A549 (cell line): Measurements from ENCODE around the gene GBF1. TPM values are rescaled to one million over a fixed set of nuclear protein-coding genes. Genes with fewer than 3 reads are reported as not detected.

ENCODE experiments used
- ATAC-seq, 2 experiments: fragments of 200-7000 bp in 1 of 2; fragments of >200 bp in 1 of 2; cut with Nextera tagmentation in 1 of 2; cut with Tn5 transposase in 1 of 2; 3 replicates each; pipeline versions ENCODE4 v1.8.0 to v1.9.1; 2018 to 2020; ENCODE audit warnings: mild to moderate bottlenecking in 1 of 2, moderate library complexity in 1 of 2
- CTCF ChIA-PET: fragments of 300-600 bp; sonication (Branson Sonifier 250); formaldehyde crosslinking; extraction: SDS; loops from one replicate; lab custom pipeline; 2021; ENCODE audit warnings: antibody characterized with exemption, inconsistent platforms; lab: Yijun Ruan, JAX
- POLR2A ChIA-PET: fragments of 350-600 bp; formaldehyde crosslinking; extraction: SDS; loops from one replicate; lab custom pipeline; 2021; ENCODE audit warnings: antibody characterized with exemption, inconsistent platforms; lab: Yijun Ruan, JAX
- DNase-seq, 2 experiments: peaks; one replicate each; pipeline versions ENCODE4 v3.0.0 to v3.0.0-alpha.2; 2011 to 2016; ENCODE audit warnings: low read depth in 1 of 2, low spot score in 1 of 2
- FAIRE-seq: peaks from 2 replicates; lab custom pipeline; 2011; peaks lifted over from hg19 to GRCh38; lab: Jason Lieb, UNC
- H3K27ac ChIP-seq, 2 experiments: fragments of >200 bp; sonication (Bioruptor Twin); formaldehyde crosslinking; 3 replicates each; pipeline ENCODE4 v1.5.1; 2016 to 2017
- H3K4me1 ChIP-seq: fragments of >200 bp; sonication (Bioruptor Twin); formaldehyde crosslinking; 3 replicates; pipeline ENCODE4 v1.6.1; 2016
- H3K4me2 ChIP-seq: fragments of >200 bp; sonication (Bioruptor Twin); formaldehyde crosslinking; 3 replicates; pipeline ENCODE4 v1.6.1; 2016
- H3K4me3 ChIP-seq: fragments of >200 bp; sonication (Bioruptor Twin); formaldehyde crosslinking; 3 replicates; pipeline ENCODE4 v1.5.1; 2016
- H3K9me3 ChIP-seq: fragments of >200 bp; sonication (Bioruptor Twin); formaldehyde crosslinking; 3 replicates; pipeline ENCODE4 v1.6.1; 2016
- BHLHE40 ChIP-seq: IDR thresholded peaks from 2 replicates; pipeline ENCODE4 v1.6.1; 2012; ENCODE audit warnings: low read depth, low read length, inconsistent platforms
- CBX2 ChIP-seq: fragments of 200-600 bp; sonication (generic); IDR thresholded peaks from 2 replicates; pipeline ENCODE4 v1.6.1; 2016; ENCODE audit warnings: low read depth, mild to moderate bottlenecking, borderline replicate concordance
- CBX8 ChIP-seq: fragments of 200-600 bp; sonication (generic); IDR thresholded peaks from 2 replicates; pipeline ENCODE4 v1.6.1; 2016
- CEBPB ChIP-seq, 2 experiments: fragments of >200 bp in 1 of 2; sonication (Bioruptor Twin) in 1 of 2; formaldehyde crosslinking in 1 of 2; IDR thresholded peaks; 2 replicates each; pipeline ENCODE4 v1.6.1; 2012 to 2016
- CHD2 ChIP-seq: fragments of 150-350 bp; IDR thresholded peaks from 2 replicates; pipeline ENCODE4 v1.6.1; 2014; ENCODE audit warnings: low read length; ENCODE audit not compliant: partially characterized antibody
- EHF ChIP-seq: fragments of 250-450 bp; sonication (Bioruptor Pico); IDR thresholded peaks from 2 replicates; pipeline ENCODE4 v1.5.0; 2020; ENCODE audit warnings: mild to moderate bottlenecking
- ESRRA ChIP-seq: fragments of 150-350 bp; IDR thresholded peaks from 2 replicates; pipeline ENCODE4 v1.6.1; 2014; ENCODE audit warnings: mild to moderate bottlenecking, low read length, borderline replicate concordance
- HEYL ChIP-seq: fragments of 250-450 bp; sonication (Bioruptor Pico); IDR thresholded peaks from 2 replicates; pipeline ENCODE4 v1.8.0; 2021; ENCODE audit warnings: mild to moderate bottlenecking, moderate library complexity
- HOXB13 ChIP-seq: fragments of 250-450 bp; sonication (Bioruptor Pico); IDR thresholded peaks from 2 replicates; pipeline ENCODE4 v1.5.0; 2020; ENCODE audit warnings: low read depth, mild to moderate bottlenecking, moderate library complexity
- JUN ChIP-seq, 2 experiments: fragments of >200 bp; sonication (Bioruptor Twin); formaldehyde crosslinking; IDR thresholded peaks; 2 replicates in 1 of 2; 3 replicates in 1 of 2; pipeline ENCODE4 v1.6.1; 2016 to 2017
- MAFK ChIP-seq: fragments of 450-650 bp; IDR thresholded peaks from 2 replicates; pipeline ENCODE4 v1.6.1; 2014; ENCODE audit not compliant: partially characterized antibody
- POLR2AphosphoS2 ChIP-seq: conservative IDR thresholded peaks from 2 replicates; pipeline ENCODE4 v1.6.1; 2012; ENCODE audit warnings: low read length, improper control_type of control experiment, inconsistent platforms
- SMC3 ChIP-seq: fragments of >200 bp; sonication (Bioruptor Twin); formaldehyde crosslinking; IDR thresholded peaks from 3 replicates; pipeline ENCODE4 v1.6.1; 2018; ENCODE audit warnings: inconsistent platforms
- TFCP2L1 ChIP-seq: fragments of 250-450 bp; sonication (Bioruptor Pico); IDR thresholded peaks from 2 replicates; pipeline ENCODE4 v1.5.0; 2021; ENCODE audit warnings: mild to moderate bottlenecking
- ZC3H11A ChIP-seq: fragments of 450-650 bp; IDR thresholded peaks from 2 replicates; pipeline ENCODE4 v1.6.1; 2014; ENCODE audit warnings: antibody characterized with exemption, mild to moderate bottlenecking
- ZFP36 ChIP-seq: fragments of 450-650 bp; IDR thresholded peaks from 2 replicates; pipeline ENCODE4 v1.6.1; 2014; ENCODE audit warnings: borderline replicate concordance; ENCODE audit not compliant: partially characterized antibody
- ZNF302 ChIP-seq: fragments of 250-450 bp; sonication (Bioruptor Pico); IDR thresholded peaks from 2 replicates; pipeline ENCODE4 v1.9.0; 2021; ENCODE audit warnings: inconsistent platforms, mild to moderate bottlenecking, moderate library complexity
- WGBS: methylation state at CpG from one replicate; pipeline ENCODE4 v1.1.6; 2017; ENCODE audit errors: missing lambda C conversion rate; 5-methylcytosine and 5-hydroxymethylcytosine counted together
- polyA plus RNA-seq, 4 experiments: library from polyadenylated mRNA; depleted of rRNA in 3 of 4; stranded (reverse); fragments of >200 nt; fragmentation: RNase III in 1 of 4; extraction: RNeasy Plus Mini Kit Qiagen cat#74134 plus additional on column Dnase treatment in 1 of 4; gene quantifications; 2 replicates in 3 of 4; 3 replicates in 1 of 4; pipeline ENCODE4 v1.2.3, GENCODE V29; 2011 to 2017
- TF ChIP-seq, protein P1 (sequence below): fragments of >200 bp; sonication (Bioruptor Twin); formaldehyde crosslinking; IDR thresholded peaks from 3 replicates; pipeline ENCODE4 v1.6.1; 2016
- TF ChIP-seq, protein P2 (sequence below): IDR thresholded peaks from 2 replicates; pipeline ENCODE4 v1.6.1; 2012
- TF ChIP-seq, protein P3 (sequence below): IDR thresholded peaks from 2 replicates; pipeline ENCODE4 v1.6.1; 2012; ENCODE audit warnings: low read depth, borderline replicate concordance
- TF ChIP-seq, protein P4 (sequence below): fragments of 200-600 bp; sonication (generic); IDR thresholded peaks from 2 replicates; pipeline ENCODE4 v1.6.1; 2016; ENCODE audit warnings: antibody characterized with exemption, mild to moderate bottlenecking, moderate library complexity

The GBF1 gene
- polyA plus RNA-seq, 2 of the 4 experiments (the other 2 are of a cell fraction) = 20.4 to 21.3 TPM

DNA sequence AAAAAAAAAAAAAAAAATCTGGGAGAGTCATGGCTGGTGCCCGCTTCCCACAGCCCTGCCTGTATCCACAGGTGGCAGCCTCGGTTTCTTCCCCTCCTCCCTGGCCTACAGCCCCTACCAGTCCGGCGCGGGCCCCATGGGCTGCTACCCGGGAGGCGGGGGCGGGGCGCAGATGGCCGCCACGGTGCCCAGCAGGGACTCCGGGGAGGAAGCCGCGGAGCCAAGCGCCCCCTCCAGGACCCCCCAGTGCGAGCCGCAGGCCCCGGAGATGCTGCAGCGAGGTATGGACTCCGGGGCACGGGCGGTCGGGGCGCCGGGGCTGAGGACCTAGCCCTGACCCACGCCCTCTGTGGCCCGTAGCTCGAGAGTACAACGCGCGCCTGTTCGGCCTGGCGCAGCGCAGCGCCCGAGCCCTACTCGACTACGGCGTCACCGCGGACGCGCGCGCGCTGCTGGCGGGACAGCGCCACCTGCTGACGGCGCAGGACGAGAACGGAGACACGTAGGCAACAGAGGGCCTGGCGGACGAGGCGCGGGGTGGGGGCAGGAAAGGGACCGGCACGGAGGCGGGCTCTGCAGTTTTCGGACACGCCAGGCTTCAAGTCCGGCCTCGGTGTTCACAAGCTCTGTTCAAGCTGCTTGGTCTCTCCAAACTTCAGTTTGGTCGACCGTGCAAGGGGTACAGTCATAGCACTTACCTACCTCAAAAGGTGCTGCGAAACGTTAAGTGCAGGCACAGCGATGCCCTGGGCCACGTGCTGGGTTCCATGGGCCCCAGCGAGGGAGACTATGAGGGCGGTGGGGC lies 154.1 kb downstream of the GBF1 start (continued):
- TF ChIP-seq TFCP2L1 (CRISPR knock-in tag) = no peak
- TF ChIP-seq CBX2 = no peak
- TF ChIP-seq ZC3H11A = no peak
- TF ChIP-seq MAFK = no peak
- TF ChIP-seq ZNF302 (CRISPR knock-in tag) = no peak
- no peak for TF ChIP-seq CEBPB (IDR thresholded peaks at IDR 0.05)
- no peak for TF ChIP-seq CBX8

DNA sequence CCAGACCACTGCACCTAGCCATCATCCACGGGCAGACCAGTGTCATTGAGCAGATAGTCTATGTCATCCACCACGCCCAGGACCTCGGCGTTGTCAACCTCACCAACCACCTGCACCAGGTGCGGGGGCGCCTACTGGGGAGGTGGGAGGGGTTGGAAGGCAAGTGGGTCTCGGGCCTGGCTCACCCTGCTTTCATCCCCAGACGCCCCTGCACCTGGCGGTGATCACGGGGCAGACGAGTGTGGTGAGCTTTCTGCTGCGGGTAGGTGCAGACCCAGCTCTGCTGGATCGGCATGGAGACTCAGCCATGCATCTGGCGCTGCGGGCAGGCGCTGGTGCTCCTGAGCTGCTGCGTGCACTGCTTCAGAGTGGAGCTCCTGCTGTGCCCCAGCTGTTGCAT lies 154.7 kb downstream of the GBF1 start:
- 95% methylated on average over 12 of the region's 17 CpGs for WGBS
- CTCF ChIA-PET = interaction anchor here (0.5 to 16.2 kb wide), 41 partner anchors 8 to 1907 kb away, joined by 3 to 450 read pairs (median 5); partner anchors contain the start of genes CUEDC2, ELOVL3, FBXL15 and PITX3
- TF ChIP-seq HOXB13 = no peak
- no peak for TF ChIP-seq POLR2AphosphoS2
- no peak for TF ChIP-seq ZFP36
- TF ChIP-seq HEYL (CRISPR knock-in tag) = no peak
- TF ChIP-seq, protein P1, sequence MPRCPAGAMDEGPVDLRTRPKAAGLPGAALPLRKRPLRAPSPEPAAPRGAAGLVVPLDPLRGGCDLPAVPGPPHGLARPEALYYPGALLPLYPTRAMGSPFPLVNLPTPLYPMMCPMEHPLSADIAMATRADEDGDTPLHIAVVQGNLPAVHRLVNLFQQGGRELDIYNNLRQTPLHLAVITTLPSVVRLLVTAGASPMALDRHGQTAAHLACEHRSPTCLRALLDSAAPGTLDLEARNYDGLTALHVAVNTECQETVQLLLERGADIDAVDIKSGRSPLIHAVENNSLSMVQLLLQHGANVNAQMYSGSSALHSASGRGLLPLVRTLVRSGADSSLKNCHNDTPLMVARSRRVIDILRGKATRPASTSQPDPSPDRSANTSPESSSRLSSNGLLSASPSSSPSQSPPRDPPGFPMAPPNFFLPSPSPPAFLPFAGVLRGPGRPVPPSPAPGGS = no peak
- TF ChIP-seq, protein P2, sequence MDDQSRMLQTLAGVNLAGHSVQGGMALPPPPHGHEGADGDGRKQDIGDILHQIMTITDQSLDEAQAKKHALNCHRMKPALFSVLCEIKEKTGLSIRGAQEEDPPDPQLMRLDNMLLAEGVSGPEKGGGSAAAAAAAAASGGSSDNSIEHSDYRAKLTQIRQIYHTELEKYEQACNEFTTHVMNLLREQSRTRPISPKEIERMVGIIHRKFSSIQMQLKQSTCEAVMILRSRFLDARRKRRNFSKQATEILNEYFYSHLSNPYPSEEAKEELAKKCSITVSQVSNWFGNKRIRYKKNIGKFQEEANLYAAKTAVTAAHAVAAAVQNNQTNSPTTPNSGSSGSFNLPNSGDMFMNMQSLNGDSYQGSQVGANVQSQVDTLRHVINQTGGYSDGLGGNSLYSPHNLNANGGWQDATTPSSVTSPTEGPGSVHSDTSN = no peak
- TF ChIP-seq ESRRA = no peak
- TF ChIP-seq EHF (CRISPR knock-in tag) = no peak
- TF ChIP-seq SMC3 = no peak
- TF ChIP-seq ZNF302 (CRISPR knock-in tag) = no peak
- TF ChIP-seq, protein P3, sequence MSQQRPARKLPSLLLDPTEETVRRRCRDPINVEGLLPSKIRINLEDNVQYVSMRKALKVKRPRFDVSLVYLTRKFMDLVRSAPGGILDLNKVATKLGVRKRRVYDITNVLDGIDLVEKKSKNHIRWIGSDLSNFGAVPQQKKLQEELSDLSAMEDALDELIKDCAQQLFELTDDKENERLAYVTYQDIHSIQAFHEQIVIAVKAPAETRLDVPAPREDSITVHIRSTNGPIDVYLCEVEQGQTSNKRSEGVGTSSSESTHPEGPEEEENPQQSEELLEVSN = no peak
- TF ChIP-seq BHLHE40 = no peak
- TF ChIP-seq, protein P4, sequence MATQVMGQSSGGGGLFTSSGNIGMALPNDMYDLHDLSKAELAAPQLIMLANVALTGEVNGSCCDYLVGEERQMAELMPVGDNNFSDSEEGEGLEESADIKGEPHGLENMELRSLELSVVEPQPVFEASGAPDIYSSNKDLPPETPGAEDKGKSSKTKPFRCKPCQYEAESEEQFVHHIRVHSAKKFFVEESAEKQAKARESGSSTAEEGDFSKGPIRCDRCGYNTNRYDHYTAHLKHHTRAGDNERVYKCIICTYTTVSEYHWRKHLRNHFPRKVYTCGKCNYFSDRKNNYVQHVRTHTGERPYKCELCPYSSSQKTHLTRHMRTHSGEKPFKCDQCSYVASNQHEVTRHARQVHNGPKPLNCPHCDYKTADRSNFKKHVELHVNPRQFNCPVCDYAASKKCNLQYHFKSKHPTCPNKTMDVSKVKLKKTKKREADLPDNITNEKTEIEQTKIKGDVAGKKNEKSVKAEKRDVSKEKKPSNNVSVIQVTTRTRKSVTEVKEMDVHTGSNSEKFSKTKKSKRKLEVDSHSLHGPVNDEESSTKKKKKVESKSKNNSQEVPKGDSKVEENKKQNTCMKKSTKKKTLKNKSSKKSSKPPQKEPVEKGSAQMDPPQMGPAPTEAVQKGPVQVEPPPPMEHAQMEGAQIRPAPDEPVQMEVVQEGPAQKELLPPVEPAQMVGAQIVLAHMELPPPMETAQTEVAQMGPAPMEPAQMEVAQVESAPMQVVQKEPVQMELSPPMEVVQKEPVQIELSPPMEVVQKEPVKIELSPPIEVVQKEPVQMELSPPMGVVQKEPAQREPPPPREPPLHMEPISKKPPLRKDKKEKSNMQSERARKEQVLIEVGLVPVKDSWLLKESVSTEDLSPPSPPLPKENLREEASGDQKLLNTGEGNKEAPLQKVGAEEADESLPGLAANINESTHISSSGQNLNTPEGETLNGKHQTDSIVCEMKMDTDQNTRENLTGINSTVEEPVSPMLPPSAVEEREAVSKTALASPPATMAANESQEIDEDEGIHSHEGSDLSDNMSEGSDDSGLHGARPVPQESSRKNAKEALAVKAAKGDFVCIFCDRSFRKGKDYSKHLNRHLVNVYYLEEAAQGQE = no peak
- no peak for TF ChIP-seq JUN (IDR thresholded peaks at IDR 0.05)
- no peak for TF ChIP-seq CHD2
- TF ChIP-seq, all 56 proteins: peak for 0
- POLR2A ChIA-PET = interaction anchor here (1.2 to 1.9 kb wide), 2 partner anchors 20 to 170 kb away, joined by 4 to 7 read pairs; no protein-coding TSS in a partner anchor
- H3K4me2 ChIP-seq = peak overlapping the region; percentile 83
- H3K27ac ChIP-seq = peak overlapping the region in 1 of 2 experiments; percentile 86; a peak in 3 of 6 replicates
- H3K4me1 ChIP-seq = peaks cover 41% of the 10 kb centered on the region
- ATAC-seq (no peak), DNase-seq (no peak), FAIRE-seq (no peak)
- no peaks in the 10 kb centered on the region for H3K9me3 ChIP-seq
- H3K4me3 ChIP-seq = no peak overlapping the region
